OCI-LY3 (cell line): ENCODE data around the gene MINDY1.

ENCODE experiments used
- H2AFZ ChIP-seq: fragments of 200-600, 300-600 bp; shearing (Covaris generic); 2 replicates; pipeline ENCODE4 v1.6.0; 2014; ENCODE audit warnings: antibody characterized with exemption, low read depth, low read length
- H3K27ac ChIP-seq: fragments of 200-600, 300-600 bp; sonication (generic); 2 replicates; pipeline ENCODE4 v1.5.1; 2014; ENCODE audit warnings: mild to moderate bottlenecking, low read length, moderate library complexity, mixed read lengths
- H3K27me3 ChIP-seq: fragments of 200-600, 300-600 bp; sonication (generic); 2 replicates; pipeline ENCODE4 v1.6.1; 2014; ENCODE audit warnings: low read depth, low read length, mixed read lengths
- H3K36me3 ChIP-seq: fragments of 200-600, 300-600 bp; sonication (generic); replicated peaks from 2 replicates; pipeline ENCODE3; 2014; ENCODE audit warnings: low read depth, low read length, mixed read lengths
- H3K4me1 ChIP-seq: fragments of 300-600, 200-600 bp; sonication (generic); 2 replicates; pipeline ENCODE4 v1.6.1; 2014; ENCODE audit warnings: low read length, mixed read lengths
- H3K4me2 ChIP-seq: fragments of 200-600, 300-600 bp; sonication (generic); 2 replicates; pipeline ENCODE4 v1.6.1; 2014; ENCODE audit warnings: low read length, mixed read lengths
- H3K4me3 ChIP-seq: fragments of 300-600, 200-600 bp; sonication (generic); 2 replicates; pipeline ENCODE4 v1.5.1; 2014; ENCODE audit warnings: antibody characterized with exemption, mild to moderate bottlenecking, low read length, moderate library complexity
- H3K79me2 ChIP-seq: fragments of 300-600, 200-600 bp; shearing (Covaris generic); 2 replicates; pipeline ENCODE4 v1.6.1; 2014; ENCODE audit warnings: mild to moderate bottlenecking, low read length, mixed read lengths
- H3K9ac ChIP-seq: fragments of 300-600, 200-600 bp; shearing (Covaris generic); 2 replicates; pipeline ENCODE4 v1.6.0; 2014; ENCODE audit warnings: mild to moderate bottlenecking, low read length, moderate library complexity
- H3K9me3 ChIP-seq: fragments of 200-600, 300-600 bp; shearing (Covaris generic); 2 replicates; pipeline ENCODE4 v1.6.1; 2014; ENCODE audit warnings: low read length, mixed read lengths; ENCODE audit not compliant: insufficient read depth
- H4K20me1 ChIP-seq: fragments of 200-600, 300-600 bp; sonication (generic); 2 replicates; pipeline ENCODE4 v1.6.1; 2016; ENCODE audit warnings: low read length, mixed read lengths; ENCODE audit not compliant: insufficient read depth
- EZH2phosphoT487 ChIP-seq: fragments of 200-600 bp; shearing (Covaris generic); IDR thresholded peaks from 2 replicates; pipeline ENCODE4 v1.6.1; 2018; ENCODE audit warnings: antibody characterized with exemption, mixed run types, low read depth
- TF ChIP-seq, protein P1 (sequence below): fragments of 200-600, 300-600 bp; sonication (generic); IDR thresholded peaks from 2 replicates; pipeline ENCODE4 v1.5.1; 2014; ENCODE audit warnings: antibody characterized with exemption, low read length, low read depth

The MINDY1 gene, protein sequence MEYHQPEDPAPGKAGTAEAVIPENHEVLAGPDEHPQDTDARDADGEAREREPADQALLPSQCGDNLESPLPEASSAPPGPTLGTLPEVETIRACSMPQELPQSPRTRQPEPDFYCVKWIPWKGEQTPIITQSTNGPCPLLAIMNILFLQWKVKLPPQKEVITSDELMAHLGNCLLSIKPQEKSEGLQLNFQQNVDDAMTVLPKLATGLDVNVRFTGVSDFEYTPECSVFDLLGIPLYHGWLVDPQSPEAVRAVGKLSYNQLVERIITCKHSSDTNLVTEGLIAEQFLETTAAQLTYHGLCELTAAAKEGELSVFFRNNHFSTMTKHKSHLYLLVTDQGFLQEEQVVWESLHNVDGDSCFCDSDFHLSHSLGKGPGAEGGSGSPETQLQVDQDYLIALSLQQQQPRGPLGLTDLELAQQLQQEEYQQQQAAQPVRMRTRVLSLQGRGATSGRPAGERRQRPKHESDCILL

DNA sequence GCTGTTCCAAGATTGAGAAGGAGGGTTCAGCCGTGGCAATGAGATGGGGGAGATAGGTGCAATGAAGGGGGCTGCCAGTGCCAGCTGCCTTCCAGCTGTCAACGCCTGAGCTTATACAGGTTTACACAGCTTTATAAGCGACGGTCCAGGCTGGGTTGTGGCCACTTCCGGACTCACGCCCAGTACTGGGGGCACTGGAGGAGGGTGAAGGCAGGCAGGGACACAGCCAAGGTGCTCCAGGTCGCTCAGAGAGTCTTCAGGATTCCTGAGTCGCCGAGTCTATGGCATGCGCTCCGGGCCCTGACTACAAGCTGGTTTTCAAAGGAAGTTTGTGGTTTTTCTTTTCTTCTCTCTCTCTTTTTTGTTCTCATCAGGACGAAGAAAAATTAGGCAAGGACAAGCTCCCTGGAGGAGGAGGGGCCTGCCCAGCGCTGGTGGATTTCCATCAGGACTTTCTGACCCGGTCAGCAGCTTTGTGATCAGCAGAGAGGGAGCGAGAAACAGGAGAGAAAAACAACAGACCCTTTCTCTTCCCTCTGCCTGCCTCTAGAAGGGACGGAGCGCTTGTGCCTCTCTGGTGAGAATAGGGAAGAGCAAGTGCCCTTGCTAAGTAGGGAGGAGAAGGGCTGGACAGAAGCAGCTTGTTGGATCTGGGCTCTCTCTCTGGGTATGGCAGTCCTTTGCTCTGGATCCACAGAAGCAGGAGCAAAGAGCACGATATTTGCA is at the start of gene MINDY1:
TSS of gene MINDY1 (minus strand) at position 576 of the 726 bp plus-strand sequence. CDS start 4,285 bp downstream, outside the sequence.
- Histone ChIP-seq H4K20me1 (no peaks in the 10 kb centered on the region), H3K36me3 (no peaks in the 10 kb centered on the region), H3K27ac (no peak within 1 kb of the TSS), H3K9ac (peak within 1 kb of the TSS; percentile 56), H3K4me3 (peak within 1 kb of the TSS; percentile 90), H3K9me3 (no peaks in the 10 kb centered on the region), H3K79me2 (peaks cover 14% of the 10 kb centered on the region; the same call in 1 of the 2 replicates), H2AFZ (peak within 1 kb of the TSS; percentile 88), H3K4me1 (peaks cover 33% of the 10 kb centered on the region), H3K4me2 (peak within 1 kb of the TSS; percentile 86), H3K27me3 (no peaks in the 10 kb centered on the region)
- TF ChIP-seq, protein P1, sequence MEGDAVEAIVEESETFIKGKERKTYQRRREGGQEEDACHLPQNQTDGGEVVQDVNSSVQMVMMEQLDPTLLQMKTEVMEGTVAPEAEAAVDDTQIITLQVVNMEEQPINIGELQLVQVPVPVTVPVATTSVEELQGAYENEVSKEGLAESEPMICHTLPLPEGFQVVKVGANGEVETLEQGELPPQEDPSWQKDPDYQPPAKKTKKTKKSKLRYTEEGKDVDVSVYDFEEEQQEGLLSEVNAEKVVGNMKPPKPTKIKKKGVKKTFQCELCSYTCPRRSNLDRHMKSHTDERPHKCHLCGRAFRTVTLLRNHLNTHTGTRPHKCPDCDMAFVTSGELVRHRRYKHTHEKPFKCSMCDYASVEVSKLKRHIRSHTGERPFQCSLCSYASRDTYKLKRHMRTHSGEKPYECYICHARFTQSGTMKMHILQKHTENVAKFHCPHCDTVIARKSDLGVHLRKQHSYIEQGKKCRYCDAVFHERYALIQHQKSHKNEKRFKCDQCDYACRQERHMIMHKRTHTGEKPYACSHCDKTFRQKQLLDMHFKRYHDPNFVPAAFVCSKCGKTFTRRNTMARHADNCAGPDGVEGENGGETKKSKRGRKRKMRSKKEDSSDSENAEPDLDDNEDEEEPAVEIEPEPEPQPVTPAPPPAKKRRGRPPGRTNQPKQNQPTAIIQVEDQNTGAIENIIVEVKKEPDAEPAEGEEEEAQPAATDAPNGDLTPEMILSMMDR, result peak; percentile 28; the same call in 1 of the 2 replicates
- TF ChIP-seq EZH2phosphoT487, result no peak

DNA sequence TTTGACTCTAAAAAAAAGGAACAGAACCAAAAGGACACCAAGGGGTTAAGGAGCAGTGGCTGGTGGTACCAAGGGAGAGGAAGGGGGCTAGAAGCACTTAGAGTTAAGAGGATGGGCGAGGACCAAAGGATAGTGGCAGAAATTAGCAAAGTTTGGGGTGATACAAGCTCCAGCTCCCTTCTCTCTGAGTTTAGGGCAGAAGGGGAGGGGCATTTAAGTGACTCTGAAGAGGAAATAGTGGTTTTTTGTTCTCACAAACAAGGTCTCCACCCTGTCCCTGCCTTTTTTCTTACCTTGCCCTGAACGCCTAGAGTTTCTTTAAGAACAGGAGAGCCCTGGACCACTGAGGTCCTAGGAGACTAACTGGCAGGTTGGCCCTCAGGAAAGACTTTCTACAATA is 49.4 kb upstream of the MINDY1 start:
- H3K27ac ChIP-seq, result no peak overlapping the region

DNA sequence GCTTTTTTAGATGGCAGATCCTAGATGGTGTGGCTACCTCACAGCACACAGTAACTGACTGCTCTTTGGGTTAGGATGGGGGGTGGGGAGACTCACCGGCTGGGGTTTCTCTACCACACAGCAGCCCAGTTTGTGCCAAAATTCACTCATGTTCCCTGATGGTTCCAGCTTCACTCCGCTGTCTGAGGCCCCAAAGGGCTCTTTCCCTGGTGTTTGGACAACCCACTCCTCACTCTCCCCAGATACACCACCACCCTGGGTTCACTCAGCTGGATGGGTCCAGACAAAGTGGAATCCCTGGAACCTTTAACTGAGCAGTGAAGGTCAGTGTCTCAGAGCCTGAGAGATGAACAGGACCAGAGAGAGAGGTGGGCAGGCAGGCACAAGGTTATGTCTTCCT is 48.9 kb upstream of the MINDY1 start:
- Histone ChIP-seq H3K79me2 (peaks cover 46% of the 10 kb centered on the region), H3K27me3 (no peaks in the 10 kb centered on the region), H3K36me3 (peaks cover 57% of the 10 kb centered on the region), H3K27ac (no peak overlapping the region), H3K4me1 (peaks cover 22% of the 10 kb centered on the region), H3K4me3 (no peak overlapping the region), H3K4me2 (no peak overlapping the region), H2AFZ (no peak overlapping the region), H4K20me1 (peaks cover 23% of the 10 kb centered on the region), H3K9ac (no peak overlapping the region), H3K9me3 (no peaks in the 10 kb centered on the region)
- TF ChIP-seq, protein P1, result no peak
- TF ChIP-seq EZH2phosphoT487, result no peak

More for the DNA sequence above, 49.4 kb upstream of the MINDY1 start:
- no peak overlapping the region for H2AFZ ChIP-seq
- H3K27me3 ChIP-seq, result no peaks in the 10 kb centered on the region
- H3K9ac ChIP-seq, result no peak overlapping the region
- no peaks in the 10 kb centered on the region for H3K9me3 ChIP-seq
- no peak overlapping the region for H3K4me3 ChIP-seq
- H3K79me2 ChIP-seq, result peaks cover 46% of the 10 kb centered on the region
- H3K4me1 ChIP-seq, result peaks cover 26% of the 10 kb centered on the region
- peaks cover 54% of the 10 kb centered on the region for H3K36me3 ChIP-seq
- no peak overlapping the region for H3K4me2 ChIP-seq
- peaks cover 23% of the 10 kb centered on the region for H4K20me1 ChIP-seq
- no peak for TF ChIP-seq EZH2phosphoT487
- TF ChIP-seq, protein P1, result no peak

DNA sequence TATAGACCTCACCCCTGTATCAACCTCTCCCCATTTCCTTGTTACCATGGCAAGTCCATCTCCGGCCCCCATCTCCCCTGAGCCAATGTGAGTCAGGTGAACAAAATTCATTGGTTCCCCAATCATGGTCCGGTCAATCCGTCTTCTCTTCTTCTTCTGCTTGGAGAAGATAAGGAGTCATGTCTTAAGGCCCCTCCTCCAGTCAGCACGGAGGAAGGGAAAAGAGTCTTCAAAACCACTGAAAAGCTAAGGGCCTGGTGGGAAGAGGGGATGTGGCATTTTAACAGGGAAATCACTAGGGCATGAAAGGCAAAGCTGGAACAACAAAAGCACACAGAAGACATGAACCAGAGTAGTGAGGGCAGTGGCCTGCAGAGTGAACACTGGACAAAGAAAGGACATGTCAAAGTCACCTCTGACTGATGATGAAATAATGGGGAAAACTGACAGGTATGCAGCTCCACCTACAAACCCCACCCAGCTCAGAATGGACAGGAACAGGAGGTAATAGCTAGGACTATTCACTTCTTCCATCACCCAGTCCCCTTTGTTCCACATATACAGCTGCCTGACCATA is 48.4 kb upstream of the MINDY1 start:
- Histone ChIP-seq H3K27ac (no peak overlapping the region), H3K36me3 (peaks cover 57% of the 10 kb centered on the region), H3K4me3 (no peak overlapping the region), H3K4me1 (peaks cover 19% of the 10 kb centered on the region), H3K9me3 (no peaks in the 10 kb centered on the region), H2AFZ (no peak overlapping the region), H4K20me1 (peaks cover 23% of the 10 kb centered on the region), H3K4me2 (no peak overlapping the region), H3K79me2 (peaks cover 46% of the 10 kb centered on the region), H3K27me3 (no peaks in the 10 kb centered on the region), H3K9ac (no peak overlapping the region)
- TF ChIP-seq, protein P1, result no peak
- TF ChIP-seq EZH2phosphoT487, result no peak
